ENCODE results near the gene ADAM12. TPM values are rescaled to one million over a fixed set of nuclear protein-coding genes. Genes with fewer than 3 reads are reported as not detected.

The ADAM12 gene
- total and polyA plus RNA-seq, 2 experiments from 2014 or later, result 0.13 to 0.87 TPM

DNA sequence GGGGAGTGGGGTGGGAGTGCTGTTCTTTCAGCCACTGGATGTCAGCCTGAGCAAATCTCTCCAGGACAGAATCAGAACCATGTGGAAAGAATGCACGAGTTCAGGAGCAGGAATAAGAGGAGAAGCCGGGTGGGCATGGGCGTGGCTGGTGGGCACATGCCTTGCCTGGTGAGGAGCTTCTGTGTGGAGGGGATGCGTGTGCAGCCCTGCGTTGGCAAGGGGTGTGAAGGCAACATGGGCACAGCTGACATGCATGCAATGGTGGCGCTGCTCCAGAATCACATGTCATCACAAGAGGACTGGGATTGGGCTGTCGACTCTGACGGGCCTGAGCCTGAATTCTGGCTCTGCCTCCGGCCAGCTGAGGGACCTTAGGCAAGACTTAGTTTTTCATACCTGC lies 162.1 kb downstream of the ADAM12 start:
- H3K4me2 ChIP-seq, result no peak overlapping the region
- H4K20me1 ChIP-seq (replicated peaks; ENCODE audit: insufficient read depth), result no peaks in the 10 kb centered on the region

More for the DNA sequence above, 162.1 kb downstream of the ADAM12 start:
- Histone ChIP-seq H3K27ac (ENCODE audit: low read depth) (no peak overlapping the region), H3K79me2 (replicated peaks; ENCODE audit: insufficient read depth) (no peaks in the 10 kb centered on the region), H2AFZ (no peak overlapping the region), H3K4me1 (ENCODE audit: insufficient read depth) (no peaks in the 10 kb centered on the region), H3K27me3 (ENCODE audit: insufficient read depth) (no peaks in the 10 kb centered on the region), H3F3A (replicated peaks; ENCODE audit: low read depth) (no peaks in the 10 kb centered on the region), H3K9me2 (ENCODE audit: insufficient read depth) (peaks cover 8% of the 10 kb centered on the region; the same call in 1 of the 2 replicates), H3K36me3 (ENCODE audit: insufficient read depth) (no peaks in the 10 kb centered on the region), H3K4me3 (no peak overlapping the region)
- Mint-ChIP-seq H3K27ac (no peak overlapping the region), H3K9me3 (no peaks in the 10 kb centered on the region), H3K4me3 (no peak overlapping the region), H3K4me1 (peaks cover 16% of the 10 kb centered on the region; the same call in 2 of the 3 replicates), H3K27me3 (ENCODE audit: insufficient read depth, low read depth, poor library complexity) (no peaks in the 10 kb centered on the region), H3K36me3 (ENCODE audit: low read depth) (no peaks in the 10 kb centered on the region)
- DNase-seq (ENCODE audit: low spot score), result no peak
- ATAC-seq, result no peak
- TF ChIP-seq POLR2AphosphoS5 (IDR thresholded peaks at IDR 0.05; ENCODE audit: low read depth), result no peak
- no peak for TF ChIP-seq EZH2phosphoT487 (IDR thresholded peaks at IDR 0.05; ENCODE audit: unreplicated experiment)
- no peak for TF ChIP-seq STAT1 (IDR thresholded peaks at IDR 0.05; ENCODE audit: unreplicated experiment)
- TF ChIP-seq ZNF114 (CRISPR knock-in tag; IDR thresholded peaks at IDR 0.05), result no peak
- TF ChIP-seq, protein P1, sequence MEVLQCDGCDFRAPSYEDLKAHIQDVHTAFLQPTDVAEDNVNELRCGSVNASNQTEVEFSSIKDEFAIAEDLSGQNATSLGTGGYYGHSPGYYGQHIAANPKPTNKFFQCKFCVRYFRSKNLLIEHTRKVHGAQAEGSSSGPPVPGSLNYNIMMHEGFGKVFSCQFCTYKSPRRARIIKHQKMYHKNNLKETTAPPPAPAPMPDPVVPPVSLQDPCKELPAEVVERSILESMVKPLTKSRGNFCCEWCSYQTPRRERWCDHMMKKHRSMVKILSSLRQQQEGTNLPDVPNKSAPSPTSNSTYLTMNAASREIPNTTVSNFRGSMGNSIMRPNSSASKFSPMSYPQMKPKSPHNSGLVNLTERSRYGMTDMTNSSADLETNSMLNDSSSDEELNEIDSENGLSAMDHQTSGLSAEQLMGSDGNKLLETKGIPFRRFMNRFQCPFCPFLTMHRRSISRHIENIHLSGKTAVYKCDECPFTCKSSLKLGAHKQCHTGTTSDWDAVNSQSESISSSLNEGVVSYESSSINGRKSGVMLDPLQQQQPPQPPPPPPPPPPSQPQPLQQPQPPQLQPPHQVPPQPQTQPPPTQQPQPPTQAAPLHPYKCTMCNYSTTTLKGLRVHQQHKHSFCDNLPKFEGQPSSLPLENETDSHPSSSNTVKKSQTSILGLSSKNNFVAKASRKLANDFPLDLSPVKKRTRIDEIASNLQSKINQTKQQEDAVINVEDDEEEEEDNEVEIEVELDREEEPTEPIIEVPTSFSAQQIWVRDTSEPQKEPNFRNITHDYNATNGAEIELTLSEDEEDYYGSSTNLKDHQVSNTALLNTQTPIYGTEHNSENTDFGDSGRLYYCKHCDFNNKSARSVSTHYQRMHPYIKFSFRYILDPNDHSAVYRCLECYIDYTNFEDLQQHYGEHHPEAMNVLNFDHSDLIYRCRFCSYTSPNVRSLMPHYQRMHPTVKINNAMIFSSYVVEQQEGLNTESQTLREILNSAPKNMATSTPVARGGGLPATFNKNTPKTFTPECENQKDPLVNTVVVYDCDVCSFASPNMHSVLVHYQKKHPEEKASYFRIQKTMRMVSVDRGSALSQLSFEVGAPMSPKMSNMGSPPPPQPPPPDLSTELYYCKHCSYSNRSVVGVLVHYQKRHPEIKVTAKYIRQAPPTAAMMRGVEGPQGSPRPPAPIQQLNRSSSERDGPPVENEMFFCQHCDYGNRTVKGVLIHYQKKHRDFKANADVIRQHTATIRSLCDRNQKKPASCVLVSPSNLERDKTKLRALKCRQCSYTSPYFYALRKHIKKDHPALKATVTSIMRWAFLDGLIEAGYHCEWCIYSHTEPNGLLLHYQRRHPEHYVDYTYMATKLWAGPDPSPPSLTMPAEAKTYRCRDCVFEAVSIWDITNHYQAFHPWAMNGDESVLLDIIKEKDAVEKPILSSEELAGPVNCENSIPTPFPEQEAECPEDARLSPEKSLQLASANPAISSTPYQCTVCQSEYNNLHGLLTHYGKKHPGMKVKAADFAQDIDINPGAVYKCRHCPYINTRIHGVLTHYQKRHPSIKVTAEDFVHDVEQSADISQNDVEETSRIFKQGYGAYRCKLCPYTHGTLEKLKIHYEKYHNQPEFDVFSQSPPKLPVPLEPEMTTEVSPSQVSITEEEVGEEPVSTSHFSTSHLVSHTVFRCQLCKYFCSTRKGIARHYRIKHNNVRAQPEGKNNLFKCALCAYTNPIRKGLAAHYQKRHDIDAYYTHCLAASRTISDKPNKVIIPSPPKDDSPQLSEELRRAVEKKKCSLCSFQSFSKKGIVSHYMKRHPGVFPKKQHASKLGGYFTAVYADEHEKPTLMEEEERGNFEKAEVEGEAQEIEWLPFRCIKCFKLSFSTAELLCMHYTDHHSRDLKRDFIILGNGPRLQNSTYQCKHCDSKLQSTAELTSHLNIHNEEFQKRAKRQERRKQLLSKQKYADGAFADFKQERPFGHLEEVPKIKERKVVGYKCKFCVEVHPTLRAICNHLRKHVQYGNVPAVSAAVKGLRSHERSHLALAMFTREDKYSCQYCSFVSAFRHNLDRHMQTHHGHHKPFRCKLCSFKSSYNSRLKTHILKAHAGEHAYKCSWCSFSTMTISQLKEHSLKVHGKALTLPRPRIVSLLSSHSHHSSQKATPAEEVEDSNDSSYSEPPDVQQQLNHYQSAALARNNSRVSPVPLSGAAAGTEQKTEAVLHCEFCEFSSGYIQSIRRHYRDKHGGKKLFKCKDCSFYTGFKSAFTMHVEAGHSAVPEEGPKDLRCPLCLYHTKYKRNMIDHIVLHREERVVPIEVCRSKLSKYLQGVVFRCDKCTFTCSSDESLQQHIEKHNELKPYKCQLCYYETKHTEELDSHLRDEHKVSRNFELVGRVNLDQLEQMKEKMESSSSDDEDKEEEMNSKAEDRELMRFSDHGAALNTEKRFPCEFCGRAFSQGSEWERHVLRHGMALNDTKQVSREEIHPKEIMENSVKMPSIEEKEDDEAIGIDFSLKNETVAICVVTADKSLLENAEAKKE (CRISPR knock-in tag; IDR thresholded peaks at IDR 0.05), result no peak
- TF ChIP-seq ETS1 (IDR thresholded peaks at IDR 0.05), result no peak
- TF ChIP-seq REST (IDR thresholded peaks at IDR 0.05; ENCODE audit: unreplicated experiment), result no peak
- TF ChIP-seq JUNB (IDR thresholded peaks at IDR 0.05; ENCODE audit: unreplicated experiment), result no peak
- TF ChIP-seq, protein P2, sequence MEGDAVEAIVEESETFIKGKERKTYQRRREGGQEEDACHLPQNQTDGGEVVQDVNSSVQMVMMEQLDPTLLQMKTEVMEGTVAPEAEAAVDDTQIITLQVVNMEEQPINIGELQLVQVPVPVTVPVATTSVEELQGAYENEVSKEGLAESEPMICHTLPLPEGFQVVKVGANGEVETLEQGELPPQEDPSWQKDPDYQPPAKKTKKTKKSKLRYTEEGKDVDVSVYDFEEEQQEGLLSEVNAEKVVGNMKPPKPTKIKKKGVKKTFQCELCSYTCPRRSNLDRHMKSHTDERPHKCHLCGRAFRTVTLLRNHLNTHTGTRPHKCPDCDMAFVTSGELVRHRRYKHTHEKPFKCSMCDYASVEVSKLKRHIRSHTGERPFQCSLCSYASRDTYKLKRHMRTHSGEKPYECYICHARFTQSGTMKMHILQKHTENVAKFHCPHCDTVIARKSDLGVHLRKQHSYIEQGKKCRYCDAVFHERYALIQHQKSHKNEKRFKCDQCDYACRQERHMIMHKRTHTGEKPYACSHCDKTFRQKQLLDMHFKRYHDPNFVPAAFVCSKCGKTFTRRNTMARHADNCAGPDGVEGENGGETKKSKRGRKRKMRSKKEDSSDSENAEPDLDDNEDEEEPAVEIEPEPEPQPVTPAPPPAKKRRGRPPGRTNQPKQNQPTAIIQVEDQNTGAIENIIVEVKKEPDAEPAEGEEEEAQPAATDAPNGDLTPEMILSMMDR (conservative IDR thresholded peaks at IDR 0.05; ENCODE audit: low read depth in 2 of 2), result no peak
- TF ChIP-seq NANOG (IDR thresholded peaks at IDR 0.05; ENCODE audit: borderline replicate concordance), result no peak
- TF ChIP-seq CREB1 (CRISPR knock-in tag; IDR thresholded peaks at IDR 0.05; ENCODE audit: low read depth), result no peak
- TF ChIP-seq EZH2 (IDR thresholded peaks at IDR 0.05; ENCODE audit: low read depth, unreplicated experiment), result no peak
